A204.1 (cell line): ENCODE results near the gene TBX21.

Experiments used
- FAIRE-seq: peaks from 2 replicates; lab custom pipeline; 2012; peaks lifted over from hg19 to GRCh38; lab: Jason Lieb, UNC

The TBX21 gene

GRCh38 chr17:47733047-47733673 lies at the start of gene TBX21:
Gene TBX21, plus strand, starts transcription at chr17:47733236. Its CDS starts 219 bp downstream, at chr17:47733455.
- FAIRE-seq, result no peak

GRCh38 chr17:47684025-47684424 lies 49.0 kb upstream of the TBX21 start:
- FAIRE-seq, result no peak

GRCh38 chr17:47684535-47685193 lies 48.4 kb upstream of the TBX21 start:
- no peak for FAIRE-seq

- FAIRE-seq, result no peak
Observed at GRCh38 chr17:47685556-47686275, 47.3 kb upstream of the TBX21 start.

GRCh38 chr17:47686276-47686635 lies 46.8 kb upstream of the TBX21 start:
- no peak for FAIRE-seq

- no peak for FAIRE-seq
Observed at GRCh38 chr17:47686664-47687327, 46.2 kb upstream of the TBX21 start.

GRCh38 chr17:47687328-47687690 lies 45.7 kb upstream of the TBX21 start:
- no peak for FAIRE-seq

- FAIRE-seq, result no peak
Observed at GRCh38 chr17:47687748-47688147, 45.3 kb upstream of the TBX21 start.

- FAIRE-seq, result no peak
Observed at GRCh38 chr17:47690121-47690520, 42.9 kb upstream of the TBX21 start.

GRCh38 chr17:47692137-47692894 lies 40.7 kb upstream of the TBX21 start:
- FAIRE-seq, result no peak

GRCh38 chr17:47692895-47693730 lies 39.9 kb upstream of the TBX21 start:
- no peak for FAIRE-seq

- FAIRE-seq, result no peak
Observed at GRCh38 chr17:47693731-47694580, 39.1 kb upstream of the TBX21 start, which contains the start of gene TBKBP1. Gene TBKBP1, plus strand, starts transcription at chr17:47694161. Its CDS starts 1,952 bp downstream, at chr17:47696113.

GRCh38 chr17:47694581-47695428 lies 38.2 kb upstream of the TBX21 start:
- no peak for FAIRE-seq

- FAIRE-seq, result no peak
Observed at GRCh38 chr17:47695429-47696376, 37.3 kb upstream of the TBX21 start.

- FAIRE-seq, result no peak
Observed at GRCh38 chr17:47696717-47697642, 36.1 kb upstream of the TBX21 start.

- FAIRE-seq, result no peak
Observed at GRCh38 chr17:47697906-47698711, 34.9 kb upstream of the TBX21 start.
